ENCODE measurements around the gene ELF4.

The ELF4 gene

GRCh38 chrX:130114141-130114588 is 3.9 kb upstream of the ELF4 start:
- DNase-seq, result no peak

GRCh38 chrX:130111220-130112154 is 1.2 kb upstream of the ELF4 start:
- DNase-seq, result no peak

- no peak for DNase-seq
Observed at GRCh38 chrX:130109429-130110378, 593 bp downstream of the ELF4 start.

GRCh38 chrX:130108647-130109428 is 1.5 kb downstream of the ELF4 start:
- DNase-seq, result no peak

- no peak for DNase-seq
Observed at GRCh38 chrX:130106071-130106470, 4.2 kb downstream of the ELF4 start.

- no peak for DNase-seq
Observed at GRCh38 chrX:130105244-130105643, 5.1 kb downstream of the ELF4 start.

- DNase-seq, result no peak
Observed at GRCh38 chrX:130103605-130104004, 6.7 kb downstream of the ELF4 start.

- DNase-seq, result no peak
Observed at GRCh38 chrX:130100180-130100579, 10.1 kb downstream of the ELF4 start.

GRCh38 chrX:130098210-130098552 is 12.1 kb downstream of the ELF4 start:
- DNase-seq, result no peak

GRCh38 chrX:130097507-130098209 is 12.6 kb downstream of the ELF4 start:
- DNase-seq, result no peak

GRCh38 chrX:130095249-130096030 is 14.9 kb downstream of the ELF4 start:
- DNase-seq, result no peak

GRCh38 chrX:130094696-130095095 is 15.6 kb downstream of the ELF4 start:
- DNase-seq, result no peak

GRCh38 chrX:130093271-130093670 is 17.0 kb downstream of the ELF4 start:
- no peak for DNase-seq

GRCh38 chrX:130091980-130092522 is 18.2 kb downstream of the ELF4 start:
- DNase-seq, result peak; percentile 64

GRCh38 chrX:130090364-130090763 is 19.9 kb downstream of the ELF4 start:
- DNase-seq, result no peak

GRCh38 chrX:130086447-130087206 is 23.7 kb downstream of the ELF4 start:
- DNase-seq, result peak; percentile 56

GRCh38 chrX:130085551-130086446 is 24.5 kb downstream of the ELF4 start:
- DNase-seq, result no peak

- peak; percentile 27 for DNase-seq
Observed at GRCh38 chrX:130084631-130085237, 25.6 kb downstream of the ELF4 start.
